NCI-H1105 (cell line): ENCODE results near the gene NKPD1.

Source experiments
- DNase-seq: peaks from one replicate; lab custom pipeline; 2025; lab: John Stamatoyannopoulos, UW

The NKPD1 gene

GRCh38 chr19:45117167-45117594 is 43.6 kb downstream of the NKPD1 start:
- DNase-seq: no peak

GRCh38 chr19:45115809-45116615 is 44.8 kb downstream of the NKPD1 start:
- no peak for DNase-seq

GRCh38 chr19:45114116-45114515 is 46.7 kb downstream of the NKPD1 start:
- DNase-seq: peak; percentile 34

- DNase-seq: peak; percentile 49
These were observed 47.2 kb downstream of the NKPD1 start for GRCh38 chr19:45113628-45114027.

DNA sequence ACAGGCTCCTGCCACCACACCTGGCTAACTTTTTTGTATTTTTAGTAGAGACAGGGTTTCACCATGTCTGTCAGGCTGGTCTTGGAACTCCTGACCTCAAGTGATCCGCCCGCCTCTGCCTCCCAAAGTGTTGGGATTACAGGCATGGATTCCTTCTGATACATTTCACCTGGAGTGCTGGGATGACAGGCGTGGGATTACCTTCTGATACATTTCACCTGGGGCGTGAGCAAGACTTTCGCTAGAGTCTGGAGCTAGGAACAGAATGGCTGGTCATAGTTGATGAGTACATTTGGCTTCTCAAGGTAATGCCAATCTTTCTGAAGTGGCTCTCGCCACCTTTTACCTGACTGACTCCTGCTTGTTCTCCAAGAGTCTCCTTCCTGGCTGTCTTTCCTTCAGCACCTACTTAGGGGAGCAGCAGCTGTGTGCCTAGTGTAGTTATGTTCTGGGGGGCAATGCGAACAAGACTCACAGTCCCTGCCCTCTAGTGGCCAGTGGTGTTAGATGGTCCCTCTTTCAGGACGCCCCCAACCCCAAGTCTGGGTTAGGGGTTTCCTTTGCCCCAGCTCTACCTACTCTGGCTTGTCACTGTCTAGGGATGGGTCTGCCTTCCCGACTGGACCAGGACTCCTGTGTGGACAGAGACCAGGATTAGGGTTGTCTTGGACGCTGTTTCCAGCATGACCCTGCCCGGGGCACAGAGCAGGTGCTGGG is 48.5 kb downstream of the NKPD1 start:
- no peak for DNase-seq
